ENCODE data around the gene PRR19. TPM values are rescaled to one million over a fixed set of nuclear protein-coding genes. Genes with fewer than 3 reads are reported as not detected.
A peak's percentile ranks its signal among the peaks of the same experiment; 100 is the strongest.

PRR19 gene
- total RNA-seq, 4 donors from 2014 or later = 0.23 to 0.30 (median 0.29) TPM; not detected in 1

DNA sequence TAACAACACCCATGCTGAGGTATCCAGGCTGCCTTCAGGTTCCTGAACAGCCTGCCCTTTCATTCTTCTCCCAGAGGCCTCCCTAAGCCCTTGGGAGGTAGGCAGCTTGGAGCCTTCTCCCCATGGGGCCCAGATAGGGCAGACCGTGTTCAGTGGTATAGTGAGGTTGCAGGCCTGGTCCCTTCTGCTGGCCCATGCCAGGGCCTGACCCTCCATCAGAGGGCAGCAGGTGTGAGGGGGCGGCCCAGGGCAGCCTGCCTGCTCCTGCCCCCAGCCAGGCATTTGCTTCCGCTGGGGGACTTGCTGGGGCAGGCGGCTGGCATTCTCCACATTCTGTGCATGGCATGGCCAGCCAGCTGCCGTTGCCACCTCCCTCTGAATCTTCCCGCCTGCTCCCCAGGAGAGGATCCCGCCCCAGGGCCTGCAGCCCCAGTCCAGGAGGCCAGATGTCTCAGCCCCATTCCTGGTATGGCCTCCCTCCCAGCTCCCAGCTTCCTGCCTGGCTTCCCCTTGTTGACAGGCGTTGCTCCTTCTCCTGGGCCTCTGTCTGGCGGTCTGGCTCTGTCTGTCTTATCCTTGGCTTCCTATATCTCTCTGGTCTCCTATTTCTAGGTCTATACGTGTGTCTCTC, 24.0 kb upstream of the PRR19 start:
- peak in 1 of 2 donors; percentile 87 for DNase-seq (ENCODE audit: low spot score in 2 of 2)
- intact Hi-C loops (cut with DNase I; ENCODE audit: low total_unique reads) = no loop called here
- H3K4me3 ChIP-seq (ENCODE audit: low read depth, poor library complexity, severe bottlenecking) = no peak overlapping the region
- TF ChIP-seq, protein P1, sequence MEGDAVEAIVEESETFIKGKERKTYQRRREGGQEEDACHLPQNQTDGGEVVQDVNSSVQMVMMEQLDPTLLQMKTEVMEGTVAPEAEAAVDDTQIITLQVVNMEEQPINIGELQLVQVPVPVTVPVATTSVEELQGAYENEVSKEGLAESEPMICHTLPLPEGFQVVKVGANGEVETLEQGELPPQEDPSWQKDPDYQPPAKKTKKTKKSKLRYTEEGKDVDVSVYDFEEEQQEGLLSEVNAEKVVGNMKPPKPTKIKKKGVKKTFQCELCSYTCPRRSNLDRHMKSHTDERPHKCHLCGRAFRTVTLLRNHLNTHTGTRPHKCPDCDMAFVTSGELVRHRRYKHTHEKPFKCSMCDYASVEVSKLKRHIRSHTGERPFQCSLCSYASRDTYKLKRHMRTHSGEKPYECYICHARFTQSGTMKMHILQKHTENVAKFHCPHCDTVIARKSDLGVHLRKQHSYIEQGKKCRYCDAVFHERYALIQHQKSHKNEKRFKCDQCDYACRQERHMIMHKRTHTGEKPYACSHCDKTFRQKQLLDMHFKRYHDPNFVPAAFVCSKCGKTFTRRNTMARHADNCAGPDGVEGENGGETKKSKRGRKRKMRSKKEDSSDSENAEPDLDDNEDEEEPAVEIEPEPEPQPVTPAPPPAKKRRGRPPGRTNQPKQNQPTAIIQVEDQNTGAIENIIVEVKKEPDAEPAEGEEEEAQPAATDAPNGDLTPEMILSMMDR (IDR thresholded peaks at IDR 0.05) = no peak
- no peak for TF ChIP-seq POLR2A (IDR thresholded peaks at IDR 0.05)
- 10 to 15% methylated on average over 7 to 10 of the region's 10 CpGs for WGBS, 2 donors

- no peak overlapping the region for H3K4me3 ChIP-seq (ENCODE audit: low read depth, poor library complexity, severe bottlenecking)
Observed at GRCh38 chr19:42278452-42279154, 23.3 kb upstream of the PRR19 start.

GRCh38 chr19:42279155-42279901, 22.6 kb upstream of the PRR19 start:
- no peak for DNase-seq (ENCODE audit: low spot score in 2 of 2)
- TF ChIP-seq, protein P1 (IDR thresholded peaks at IDR 0.05) = no peak
- TF ChIP-seq POLR2A (IDR thresholded peaks at IDR 0.05) = no peak
- intact Hi-C loops (cut with DNase I; ENCODE audit: low total_unique reads) = no loop called here
- 3 to 5% methylated on average over 6 of the region's 6 CpGs for WGBS, 2 donors
- no peak overlapping the region for H3K4me3 ChIP-seq (ENCODE audit: low read depth, poor library complexity, severe bottlenecking)

More at GRCh38 chr19:42278452-42279154, 23.3 kb upstream of the PRR19 start:
- WGBS, 2 donors = 49 to 54% methylated on average over 5 of the region's 5 CpGs
- intact Hi-C loops (cut with DNase I; ENCODE audit: low total_unique reads) = no loop called here
- TF ChIP-seq POLR2A (IDR thresholded peaks at IDR 0.05) = no peak
- peak in 1 of 2 donors; percentile 85 for DNase-seq (ENCODE audit: low spot score in 2 of 2)

DNA sequence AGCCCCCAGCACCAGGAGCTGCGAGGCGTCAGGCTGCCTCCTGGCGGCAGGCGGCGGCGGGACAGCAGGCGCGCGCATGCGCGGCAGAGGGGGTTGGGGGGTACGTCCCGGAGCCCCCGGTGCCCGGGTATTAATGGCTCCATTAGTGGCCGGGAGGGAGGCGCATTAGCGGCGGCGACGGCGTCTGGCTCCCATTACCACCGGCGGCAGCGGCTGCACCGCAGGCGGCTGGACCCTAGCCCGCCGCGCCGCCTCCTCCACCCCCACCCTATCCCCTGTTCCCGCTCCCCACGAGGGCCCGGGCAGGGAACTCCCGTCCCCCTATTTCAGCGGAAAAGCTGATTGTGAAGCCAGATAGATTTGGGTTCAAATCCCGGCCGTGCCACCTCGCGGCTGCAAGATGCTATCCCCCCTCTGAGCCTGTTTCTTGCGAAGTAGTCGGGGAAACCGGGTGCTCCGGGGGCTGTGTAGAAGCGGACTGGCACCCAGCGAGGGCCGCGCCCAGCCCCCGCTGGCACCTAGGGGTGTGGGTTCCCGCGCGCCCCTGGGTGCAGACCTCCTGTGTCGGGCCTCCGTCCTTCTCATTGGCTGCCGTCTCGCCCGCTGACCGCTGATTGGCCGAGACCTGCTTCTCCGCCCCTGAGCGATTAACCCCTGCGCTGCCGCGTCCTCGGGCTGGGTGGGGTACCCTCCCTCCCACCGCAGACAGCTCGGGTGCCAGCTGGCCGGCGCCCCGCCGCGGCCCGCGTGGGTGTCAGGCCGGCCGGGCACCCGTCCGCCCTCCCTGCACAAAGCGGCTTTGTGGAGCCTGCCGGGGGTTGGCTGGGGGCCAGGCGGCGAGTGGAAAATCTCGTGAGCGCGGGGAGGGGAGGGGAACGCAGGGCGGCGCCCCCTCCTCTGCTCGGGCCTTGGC, 21.8 kb upstream of the PRR19 start:
- WGBS, 2 donors = 1% methylated on average over 26 to 72 of the region's 89 CpGs
- DNase-seq (ENCODE audit: low spot score in 2 of 2) = peak; percentile 92 to 99
- no peak for TF ChIP-seq POLR2A (IDR thresholded peaks at IDR 0.05)
- TF ChIP-seq, protein P1 (IDR thresholded peaks at IDR 0.05) = peak in 1 of 3 donors; percentile 67
- intact Hi-C loops (cut with DNase I; ENCODE audit: low total_unique reads) = no loop called here
- H3K4me3 ChIP-seq (ENCODE audit: low read depth, poor library complexity, severe bottlenecking) = peak overlapping the region; percentile 60

GRCh38 chr19:42280815-42281145, 21.2 kb upstream of the PRR19 start:
- intact Hi-C loops (cut with DNase I; ENCODE audit: low total_unique reads) = no loop called here
- no peak overlapping the region for H3K4me3 ChIP-seq (ENCODE audit: low read depth, poor library complexity, severe bottlenecking)
- TF ChIP-seq, protein P1 (IDR thresholded peaks at IDR 0.05) = no peak
- no peak for TF ChIP-seq POLR2A (IDR thresholded peaks at IDR 0.05)
- 1% methylated on average over 11 to 18 of the region's 20 CpGs for WGBS, 2 donors
- peak; percentile 63 to 92 for DNase-seq (ENCODE audit: low spot score in 2 of 2)
